CD4-positive, alpha-beta T cell treated with Interleukin-15 for 1 hour (primary cell): ENCODE data around the gene PWWP3B.
"Not testable (repeated sequence)": the region's sequence is repeated elsewhere in the genome, so short reads cannot be mapped to it uniquely, and the experiment has no call there.

ENCODE experiments used
- DNase-seq: peaks from one replicate; pipeline ENCODE4 v3.0.0-alpha.2; 2020

Gene PWWP3B

GRCh38 chrX:106168107-106168506 lies at the start of gene PWWP3B:
PWWP3B (plus strand) TSS chrX:106168305; CDS start chrX:106205433, 37,128 bp downstream.
- no peak for DNase-seq

DNA sequence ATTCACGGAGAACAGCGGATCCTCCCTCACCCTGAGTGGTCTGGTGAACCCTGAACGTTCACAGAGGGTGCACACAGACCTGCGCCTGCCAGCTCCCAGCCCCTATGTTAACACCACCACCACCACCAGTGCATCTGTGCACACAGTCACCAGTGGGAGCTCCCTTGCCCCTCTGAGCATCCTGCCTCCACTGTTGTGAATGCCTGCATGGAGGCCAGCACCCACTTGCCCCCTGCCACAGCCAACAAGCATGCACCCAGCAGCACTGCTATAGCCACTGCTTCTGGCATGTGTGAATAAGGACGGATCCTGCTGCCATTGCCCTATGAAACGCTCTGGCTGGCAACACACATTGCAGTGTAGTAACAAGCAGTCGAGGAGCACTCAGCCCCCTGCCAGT lies 29.1 kb upstream of the PWWP3B start:
- DNase-seq: no peak

- no peak for DNase-seq
Measured at GRCh38 chrX:106144755-106145639, 23.1 kb upstream of the PWWP3B start.

- DNase-seq: no peak
Measured at GRCh38 chrX:106150701-106151100, 17.4 kb upstream of the PWWP3B start.

GRCh38 chrX:106159861-106160282 lies 8.2 kb upstream of the PWWP3B start:
- no peak for DNase-seq

DNA sequence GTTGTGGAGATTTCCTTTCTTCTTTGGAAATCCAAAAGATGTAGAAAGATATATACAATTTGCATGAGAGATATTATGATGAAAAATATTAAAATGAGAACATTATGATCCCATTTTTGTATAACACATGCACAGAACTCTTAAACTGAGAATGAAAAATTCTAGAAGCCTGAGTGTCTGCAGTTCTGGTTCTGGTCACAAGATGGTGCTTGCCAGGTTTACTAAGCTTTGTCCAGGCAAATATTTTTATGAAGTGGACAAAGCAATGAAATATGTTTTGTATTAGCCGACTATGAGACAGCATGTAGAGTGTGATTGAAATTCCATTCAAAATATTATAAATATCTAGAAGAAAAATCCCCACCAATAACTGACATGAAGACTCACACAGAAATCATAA lies 2.2 kb downstream of the PWWP3B start:
- DNase-seq: no peak

- DNase-seq: no peak
Measured at GRCh38 chrX:106171293-106171820, 3.3 kb downstream of the PWWP3B start.

DNA sequence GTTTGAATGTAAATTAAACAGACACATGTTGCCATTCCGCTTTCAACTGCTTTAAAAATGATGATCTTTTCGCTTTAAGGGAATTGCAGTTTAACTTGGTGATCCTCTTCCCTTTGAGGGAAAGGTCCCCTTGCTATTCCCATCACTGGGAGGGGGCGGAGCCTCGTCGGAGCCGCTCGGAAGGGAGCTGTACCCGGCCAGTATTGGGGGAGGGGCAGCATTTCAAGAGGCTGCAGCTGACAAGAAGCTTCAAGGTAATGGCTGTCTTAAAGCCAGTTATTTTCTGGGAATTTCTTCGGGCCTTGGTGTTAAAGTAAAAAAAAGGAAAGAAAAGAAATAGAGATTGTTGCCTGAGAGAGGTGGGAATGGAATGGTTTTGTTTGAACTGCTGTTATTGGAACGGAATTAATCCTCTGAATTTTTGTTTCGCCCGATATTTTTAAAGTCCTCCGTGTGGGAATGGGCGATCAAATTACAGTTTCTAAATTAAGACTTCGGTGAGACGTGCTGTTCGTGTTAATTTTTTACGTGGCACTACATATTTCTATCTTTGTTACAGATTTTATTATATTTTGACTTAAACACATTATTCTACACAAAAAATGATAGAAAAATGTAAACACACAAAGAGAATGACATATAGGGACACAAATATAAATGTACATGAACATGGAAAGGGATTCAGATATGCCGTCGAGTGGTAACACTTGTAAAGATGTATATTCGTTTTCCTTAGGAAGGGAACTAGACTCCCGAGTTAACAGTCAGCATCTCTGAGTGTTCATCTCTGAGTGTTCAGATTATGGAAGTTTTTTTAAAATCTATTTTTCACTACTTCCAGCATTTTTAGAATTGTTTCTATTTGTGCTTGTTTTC lies 9.2 kb downstream of the PWWP3B start:
- no peak for DNase-seq

- no peak for DNase-seq
Measured at GRCh38 chrX:106177982-106178321, 9.8 kb downstream of the PWWP3B start.

DNA sequence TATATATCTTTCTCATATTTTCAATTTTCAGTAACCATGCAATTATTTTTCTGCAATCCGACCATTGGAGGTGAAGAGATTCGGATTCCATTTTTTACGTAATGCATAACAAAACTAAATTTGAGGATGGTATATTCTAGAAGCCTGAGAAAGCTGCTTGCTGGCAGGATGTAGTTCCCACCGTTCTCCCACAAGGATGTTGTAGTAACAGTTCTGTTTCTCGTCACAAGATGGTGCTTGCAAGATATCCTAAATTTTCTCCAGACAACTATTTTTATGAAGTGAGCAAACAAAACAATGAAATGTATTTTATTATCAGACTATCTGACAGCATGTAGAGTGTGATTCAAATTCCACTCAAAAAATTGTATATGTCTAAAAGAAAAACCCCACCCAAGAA lies 10.7 kb downstream of the PWWP3B start:
- DNase-seq: no peak

- DNase-seq: not testable (repeated sequence)
Measured at GRCh38 chrX:106183685-106184084, 15.6 kb downstream of the PWWP3B start.

DNA sequence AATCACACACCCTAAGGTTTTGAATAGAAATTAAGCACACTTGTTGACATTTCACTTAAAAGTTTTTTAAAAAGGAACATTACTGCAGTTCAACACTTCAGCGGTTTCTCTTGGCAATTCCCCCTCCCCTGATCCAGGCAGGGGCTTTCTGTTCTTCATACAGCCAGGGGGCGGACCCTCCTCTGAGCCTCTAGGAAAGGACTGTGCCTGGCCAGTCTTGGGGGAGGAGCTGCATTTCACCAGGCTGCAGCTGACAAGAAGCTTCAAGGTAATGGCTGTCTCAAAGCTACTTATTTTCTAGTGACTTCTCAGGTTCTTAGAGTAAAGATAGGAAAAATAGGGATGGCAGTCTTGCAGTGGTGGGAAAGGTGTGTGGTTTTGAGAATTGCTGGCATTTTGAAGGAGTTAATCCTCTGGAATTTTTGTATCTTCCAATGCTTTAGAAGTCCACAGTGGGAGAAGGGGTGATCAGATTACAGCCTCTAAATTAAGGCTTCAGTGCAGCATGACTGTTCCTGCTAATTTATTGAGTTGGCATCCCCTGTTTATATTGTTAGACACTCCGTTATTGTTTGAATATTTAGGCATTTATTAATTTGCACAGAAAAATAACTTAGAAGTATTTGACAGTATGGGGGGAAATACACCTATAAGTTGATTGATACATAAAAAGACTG lies 33.5 kb downstream of the PWWP3B start:
- DNase-seq: no peak

DNA sequence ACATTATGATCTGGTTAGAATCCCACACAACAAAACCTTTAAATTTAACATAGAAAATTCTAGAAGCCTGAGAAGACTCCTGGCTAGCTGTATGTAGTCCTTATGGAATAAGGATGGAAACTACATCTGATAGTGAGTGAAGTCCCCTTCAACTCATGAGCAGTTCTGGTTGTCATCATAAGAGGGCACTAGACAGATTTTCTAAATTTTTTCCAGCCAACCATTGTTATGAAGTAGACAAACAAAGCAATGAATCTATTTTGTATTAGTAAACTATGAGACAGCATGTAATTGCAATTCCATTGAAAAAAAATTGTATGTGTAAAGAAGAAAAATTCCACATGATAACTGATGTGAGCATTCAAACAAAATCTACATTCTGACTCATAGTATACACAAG lies 35.2 kb downstream of the PWWP3B start:
- no peak for DNase-seq

DNA sequence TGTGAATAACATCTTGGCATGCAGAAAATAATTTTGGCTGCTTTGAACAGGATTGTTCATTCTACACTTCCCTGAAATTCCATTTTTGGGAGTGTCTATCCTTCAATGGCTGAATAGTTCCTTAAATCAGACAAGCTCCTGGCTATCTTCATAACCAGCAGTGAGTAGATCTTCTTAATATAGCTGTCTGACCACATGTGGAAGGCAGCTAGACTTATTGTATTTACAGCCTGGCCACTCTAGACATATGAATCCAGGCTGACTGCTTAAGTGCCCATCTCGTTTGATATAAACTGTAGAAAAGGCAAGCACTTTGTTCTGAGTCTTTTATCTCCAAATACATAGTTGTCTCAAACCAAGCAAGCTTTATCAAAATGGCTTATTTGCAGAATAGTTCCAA lies 40.0 kb downstream of the PWWP3B start:
- no peak for DNase-seq
